ENCODE data around the gene TP53I13.

TP53I13 gene

GRCh38 chr17:29568331-29569244 is at the start of gene TP53I13:
TP53I13 (plus strand) TSS chr17:29568701; CDS start chr17:29568759, 58 bp downstream.
- H3K4me3 ChIP-seq (ENCODE audit: control insufficient read depth, low read depth, low read length), result peak within 1 kb of the TSS; percentile 68
- TF ChIP-seq CTCF (conservative IDR thresholded peaks at IDR 0.05; ENCODE audit: control insufficient read depth, insufficient read depth, low read depth, low read length), result no peak
- DNase-seq (ENCODE audit: low read depth), result peak; percentile 61

DNA sequence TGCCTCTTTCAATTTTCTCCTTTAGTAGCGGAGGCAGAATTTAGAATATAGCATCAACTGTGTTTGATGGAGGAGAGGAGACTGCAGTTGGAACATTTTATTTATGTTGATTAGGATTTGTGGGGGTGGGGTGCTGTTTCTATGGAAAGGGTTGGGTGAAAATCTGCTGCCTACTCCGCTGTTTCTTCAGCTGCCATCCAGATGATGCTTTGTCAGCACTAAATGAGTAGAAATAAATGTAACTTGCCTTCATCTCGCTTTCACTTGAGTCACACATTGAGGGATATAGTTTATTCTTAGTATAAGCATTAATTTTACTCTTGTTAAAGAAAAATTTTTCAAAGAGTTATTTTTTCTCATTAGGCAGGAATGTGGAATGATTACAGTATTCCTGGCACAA is 43.8 kb upstream of the TP53I13 start:
- no peak for TF ChIP-seq CTCF (conservative IDR thresholded peaks at IDR 0.05; ENCODE audit: control insufficient read depth, insufficient read depth, low read depth, low read length)
- DNase-seq (ENCODE audit: low read depth), result no peak
- no peak overlapping the region for H3K4me3 ChIP-seq (ENCODE audit: control insufficient read depth, low read depth, low read length)

DNA sequence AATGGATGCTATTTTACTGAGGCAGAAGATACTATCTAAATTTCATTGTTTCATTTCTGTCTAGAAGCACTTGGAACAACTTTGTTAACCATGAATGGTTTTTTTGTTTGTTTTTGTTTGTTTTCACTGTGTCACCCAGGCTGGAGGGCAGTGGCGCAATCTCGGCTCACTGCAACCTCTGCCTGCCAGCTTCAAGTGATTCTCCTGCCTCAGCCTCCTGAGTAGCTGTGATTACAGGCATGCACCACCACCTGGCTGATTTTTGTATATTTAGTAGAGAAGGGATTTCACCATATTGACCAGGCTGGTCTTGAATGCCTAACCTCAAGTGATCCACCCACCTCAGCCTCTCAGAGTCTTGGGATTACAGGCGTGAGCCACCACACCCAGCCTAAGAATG is 42.2 kb upstream of the TP53I13 start:
- TF ChIP-seq CTCF (conservative IDR thresholded peaks at IDR 0.05; ENCODE audit: control insufficient read depth, insufficient read depth, low read depth, low read length), result no peak
- H3K4me3 ChIP-seq (ENCODE audit: control insufficient read depth, low read depth, low read length), result no peak overlapping the region
- peak; percentile 3 for DNase-seq (ENCODE audit: low read depth)

GRCh38 chr17:29533976-29534375 is 34.5 kb upstream of the TP53I13 start:
- no peak for TF ChIP-seq CTCF (conservative IDR thresholded peaks at IDR 0.05; ENCODE audit: control insufficient read depth, insufficient read depth, low read depth, low read length)
- no peak for DNase-seq (ENCODE audit: low read depth)
- H3K4me3 ChIP-seq (ENCODE audit: control insufficient read depth, low read depth, low read length), result no peak overlapping the region

DNA sequence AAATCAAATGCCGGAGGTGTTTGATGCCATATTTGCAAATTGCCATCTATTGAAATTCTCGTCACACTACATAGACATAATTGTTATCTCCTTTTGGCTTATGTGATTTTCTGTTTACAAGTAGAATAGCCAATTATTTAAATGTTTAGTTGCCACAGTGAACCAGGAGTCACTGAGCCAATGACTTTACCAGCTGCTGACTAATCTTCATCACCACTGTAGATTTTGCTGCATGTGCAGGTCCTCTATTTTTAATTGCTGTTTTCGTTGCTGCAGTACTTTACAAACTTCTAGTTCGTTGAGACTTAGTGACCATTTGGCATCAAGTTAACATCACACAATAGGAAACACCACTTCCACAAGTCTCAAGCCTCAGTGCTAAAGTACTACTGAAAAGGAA is 24.4 kb upstream of the TP53I13 start:
- no peak for TF ChIP-seq CTCF (conservative IDR thresholded peaks at IDR 0.05; ENCODE audit: control insufficient read depth, insufficient read depth, low read depth, low read length)
- H3K4me3 ChIP-seq (ENCODE audit: control insufficient read depth, low read depth, low read length), result no peak overlapping the region
- DNase-seq (ENCODE audit: low read depth), result no peak

GRCh38 chr17:29546085-29546484 is 22.4 kb upstream of the TP53I13 start:
- H3K4me3 ChIP-seq (ENCODE audit: control insufficient read depth, low read depth, low read length), result no peak overlapping the region
- no peak for DNase-seq (ENCODE audit: low read depth)
- no peak for TF ChIP-seq CTCF (conservative IDR thresholded peaks at IDR 0.05; ENCODE audit: control insufficient read depth, insufficient read depth, low read depth, low read length)

All from fibroblast of mammary gland (primary cell).